Measurements from ENCODE around the gene TACC2. TPM values are rescaled to one million over a fixed set of nuclear protein-coding genes. Genes with fewer than 3 reads are reported as not detected.
"Not testable (repeated sequence)": the region's sequence is repeated elsewhere in the genome, so short reads cannot be mapped to it uniquely, and the experiment has no call there.

TACC2 gene
- total RNA-seq, 4 donors from 2014 or later, result 95.9 to 122 (median 114) TPM

- H3K27ac ChIP-seq, result no peak overlapping the region
- no peaks in the 10 kb centered on the region for H3K4me1 ChIP-seq
- H3K27me3 ChIP-seq, result no peaks in the 10 kb centered on the region
- TF ChIP-seq CTCF (IDR thresholded peaks at IDR 0.05), result no peak
- no peak for TF ChIP-seq POLR2A (IDR thresholded peaks at IDR 0.05)
- WGBS, 2 donors, result 76 to 83% methylated on average over 3 of the region's 3 CpGs
- no peak for DNase-seq
- intact Hi-C loops (cut with DNase I), result no loop called here
- no peak overlapping the region for H3K4me3 ChIP-seq (replicated peaks in 1 of 3)
- H3K9me3 ChIP-seq, result no peaks in the 10 kb centered on the region
- H3K36me3 ChIP-seq, result no peaks in the 10 kb centered on the region
These were observed 104.1 kb downstream of the TACC2 start for GRCh38 chr10:122093076-122093475.

- H3K27ac ChIP-seq; H3K36me3 ChIP-seq; DNase-seq; H3K4me3 ChIP-seq (replicated peaks in 1 of 3); H3K27me3 ChIP-seq; H3K9me3 ChIP-seq; intact Hi-C loops (cut with DNase I); H3K4me1 ChIP-seq: not testable (repeated sequence)
- WGBS, 2 donors, result 80 to 95% methylated on average over 6 to 10 of the region's 11 CpGs
These were observed 107.2 kb downstream of the TACC2 start for GRCh38 chr10:122096181-122096580.

GRCh38 chr10:122096705-122097104 lies 107.7 kb downstream of the TACC2 start:
- intact Hi-C loops (cut with DNase I), result no loop called here
- 78 to 86% methylated on average over 3 of the region's 3 CpGs for WGBS, 2 donors
- TF ChIP-seq CTCF (IDR thresholded peaks at IDR 0.05), result no peak
- TF ChIP-seq POLR2A (IDR thresholded peaks at IDR 0.05), result no peak
- no peak for DNase-seq
- Histone ChIP-seq H3K9me3 (no peaks in the 10 kb centered on the region), H3K27ac (no peak overlapping the region), H3K27me3 (no peaks in the 10 kb centered on the region), H3K4me3 (replicated peaks in 1 of 3) (no peak overlapping the region), H3K36me3 (no peaks in the 10 kb centered on the region), H3K4me1 (no peaks in the 10 kb centered on the region)

- Histone ChIP-seq H3K9me3 (no peaks in the 10 kb centered on the region), H3K27me3 (no peaks in the 10 kb centered on the region), H3K36me3 (no peaks in the 10 kb centered on the region), H3K27ac (no peak overlapping the region), H3K4me3 (replicated peaks in 1 of 3) (no peak overlapping the region), H3K4me1 (no peaks in the 10 kb centered on the region)
- intact Hi-C loops (cut with DNase I), result no loop called here
- no peak for TF ChIP-seq POLR2A (IDR thresholded peaks at IDR 0.05)
- TF ChIP-seq CTCF (IDR thresholded peaks at IDR 0.05), result no peak
- WGBS, 2 donors, result 94 to 96% methylated on average over 7 of the region's 7 CpGs
- no peak for DNase-seq
These were observed 109.0 kb downstream of the TACC2 start for GRCh38 chr10:122097935-122098334.

- Histone ChIP-seq H3K4me3 (replicated peaks in 1 of 3) (no peak overlapping the region), H3K4me1 (no peaks in the 10 kb centered on the region), H3K9me3 (no peaks in the 10 kb centered on the region), H3K27me3 (no peaks in the 10 kb centered on the region), H3K27ac (no peak overlapping the region), H3K36me3 (no peaks in the 10 kb centered on the region)
- no peak for TF ChIP-seq CTCF (IDR thresholded peaks at IDR 0.05)
- no peak for TF ChIP-seq POLR2A (IDR thresholded peaks at IDR 0.05)
- intact Hi-C loops (cut with DNase I), result no loop called here
- WGBS, 2 donors, result 78 to 85% methylated on average over 7 to 8 of the region's 8 CpGs
- no peak for DNase-seq
These were observed 110.0 kb downstream of the TACC2 start for GRCh38 chr10:122098924-122099323.

- no peaks in the 10 kb centered on the region for H3K4me1 ChIP-seq
- no peaks in the 10 kb centered on the region for H3K27me3 ChIP-seq
- no peaks in the 10 kb centered on the region for H3K9me3 ChIP-seq
- H3K4me3 ChIP-seq (replicated peaks in 1 of 3), result no peak overlapping the region
- DNase-seq, result no peak
- H3K27ac ChIP-seq, result no peak overlapping the region
- no peaks in the 10 kb centered on the region for H3K36me3 ChIP-seq
- 62 to 63% methylated on average over 2 of the region's 2 CpGs for WGBS, 2 donors
- TF ChIP-seq POLR2A (IDR thresholded peaks at IDR 0.05) (no peak), CTCF (IDR thresholded peaks at IDR 0.05) (no peak)
- intact Hi-C loops (cut with DNase I), result no loop called here
These were observed 110.6 kb downstream of the TACC2 start for GRCh38 chr10:122099562-122099961.

Measured in thyroid gland (tissue), 4 donors.